Measurements from ENCODE around the gene DPH1. TPM values are rescaled to one million over a fixed set of nuclear protein-coding genes. Genes with fewer than 3 reads are reported as not detected.

The DPH1 gene
- total and polyA plus RNA-seq, 10 donors: 20.6 to 58.5 (median 42.9) TPM

DNA sequence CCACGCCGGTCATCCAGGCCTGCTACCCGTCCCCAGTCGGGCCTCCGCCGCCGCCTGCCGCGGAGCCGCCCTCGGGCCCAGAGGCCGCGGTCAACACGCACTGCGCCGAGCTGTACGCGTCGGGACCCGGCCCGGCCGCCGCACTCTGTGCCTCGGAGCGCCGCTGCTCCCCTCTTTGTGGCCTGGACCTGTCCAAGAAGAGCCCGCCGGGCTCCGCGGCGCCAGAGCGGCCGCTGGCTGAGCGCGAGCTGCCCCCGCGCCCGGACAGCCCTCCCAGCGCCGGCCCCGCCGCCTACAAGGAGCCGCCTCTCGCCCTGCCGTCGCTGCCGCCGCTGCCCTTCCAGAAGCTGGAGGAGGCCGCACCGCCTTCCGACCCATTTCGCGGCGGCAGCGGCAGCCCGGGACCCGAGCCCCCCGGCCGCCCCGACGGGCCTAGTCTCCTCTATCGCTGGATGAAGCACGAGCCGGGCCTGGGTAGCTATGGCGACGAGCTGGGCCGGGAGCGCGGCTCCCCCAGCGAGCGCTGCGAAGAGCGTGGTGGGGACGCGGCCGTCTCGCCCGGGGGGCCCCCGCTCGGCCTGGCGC lies 27.3 kb downstream of the DPH1 start:
- intact Hi-C loops (cut with DNase I; ENCODE audit: low total_unique reads): loop anchor here (10.0 kb wide), 1 partner anchor 228 kb away; no protein-coding TSS in a partner anchor
- H3K9me3 ChIP-seq: no peaks in the 10 kb centered on the region
- peaks cover 0 to 65% (median 26%) of the 10 kb centered on the region in 7 donors for H3K27me3 ChIP-seq (replicated peaks in 1 of 7)
- peak overlapping the region in 5 of 8 donors; percentile 46 to 78 (median 58) for H3K4me3 ChIP-seq
- 21 to 75% (median 32%) methylated on average over 34 to 81 of the region's 81 CpGs for WGBS, 5 donors
- peaks cover 48 to 93% (median 78%) of the 10 kb centered on the region in 6 donors for H3K4me1 ChIP-seq
- no peak for TF ChIP-seq POLR2A (IDR thresholded peaks at IDR 0.05)
- no peak for TF ChIP-seq POLR2AphosphoS5 (IDR thresholded peaks at IDR 0.05)
- TF ChIP-seq, protein P1, sequence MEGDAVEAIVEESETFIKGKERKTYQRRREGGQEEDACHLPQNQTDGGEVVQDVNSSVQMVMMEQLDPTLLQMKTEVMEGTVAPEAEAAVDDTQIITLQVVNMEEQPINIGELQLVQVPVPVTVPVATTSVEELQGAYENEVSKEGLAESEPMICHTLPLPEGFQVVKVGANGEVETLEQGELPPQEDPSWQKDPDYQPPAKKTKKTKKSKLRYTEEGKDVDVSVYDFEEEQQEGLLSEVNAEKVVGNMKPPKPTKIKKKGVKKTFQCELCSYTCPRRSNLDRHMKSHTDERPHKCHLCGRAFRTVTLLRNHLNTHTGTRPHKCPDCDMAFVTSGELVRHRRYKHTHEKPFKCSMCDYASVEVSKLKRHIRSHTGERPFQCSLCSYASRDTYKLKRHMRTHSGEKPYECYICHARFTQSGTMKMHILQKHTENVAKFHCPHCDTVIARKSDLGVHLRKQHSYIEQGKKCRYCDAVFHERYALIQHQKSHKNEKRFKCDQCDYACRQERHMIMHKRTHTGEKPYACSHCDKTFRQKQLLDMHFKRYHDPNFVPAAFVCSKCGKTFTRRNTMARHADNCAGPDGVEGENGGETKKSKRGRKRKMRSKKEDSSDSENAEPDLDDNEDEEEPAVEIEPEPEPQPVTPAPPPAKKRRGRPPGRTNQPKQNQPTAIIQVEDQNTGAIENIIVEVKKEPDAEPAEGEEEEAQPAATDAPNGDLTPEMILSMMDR (IDR thresholded peaks at IDR 0.05 in 8 of 11, conservative IDR thresholded peaks at IDR 0.05 in 3 of 11): no peak
- peaks cover 0 to 52% (median 7%) of the 10 kb centered on the region in 6 donors for H3K36me3 ChIP-seq
- H3K27ac ChIP-seq: peak overlapping the region; percentile 35 to 89 (median 86)
- no peak for DNase-seq

DNA sequence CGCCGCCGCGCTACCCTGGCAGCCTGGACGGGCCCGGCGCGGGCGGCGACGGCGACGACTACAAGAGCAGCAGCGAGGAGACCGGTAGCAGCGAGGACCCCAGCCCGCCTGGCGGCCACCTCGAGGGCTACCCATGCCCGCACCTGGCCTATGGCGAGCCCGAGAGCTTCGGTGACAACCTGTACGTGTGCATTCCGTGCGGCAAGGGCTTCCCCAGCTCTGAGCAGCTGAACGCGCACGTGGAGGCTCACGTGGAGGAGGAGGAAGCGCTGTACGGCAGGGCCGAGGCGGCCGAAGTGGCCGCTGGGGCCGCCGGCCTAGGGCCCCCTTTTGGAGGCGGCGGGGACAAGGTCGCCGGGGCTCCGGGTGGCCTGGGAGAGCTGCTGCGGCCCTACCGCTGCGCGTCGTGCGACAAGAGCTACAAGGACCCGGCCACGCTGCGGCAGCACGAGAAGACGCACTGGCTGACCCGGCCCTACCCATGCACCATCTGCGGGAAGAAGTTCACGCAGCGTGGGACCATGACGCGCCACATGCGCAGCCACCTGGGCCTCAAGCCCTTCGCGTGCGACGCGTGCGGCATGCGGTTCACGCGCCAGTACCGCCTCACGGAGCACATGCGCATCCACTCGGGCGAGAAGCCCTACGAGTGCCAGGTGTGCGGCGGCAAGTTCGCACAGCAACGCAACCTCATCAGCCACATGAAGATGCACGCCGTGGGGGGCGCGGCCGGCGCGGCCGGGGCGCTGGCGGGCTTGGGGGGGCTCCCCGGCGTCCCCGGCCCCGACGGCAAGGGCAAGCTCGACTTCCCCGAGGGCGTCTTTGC lies 28.0 kb downstream of the DPH1 start:
- intact Hi-C loops (cut with DNase I; ENCODE audit: low total_unique reads): loop anchor here (10.0 kb wide), 1 partner anchor 227 kb away; no protein-coding TSS in a partner anchor
- Histone ChIP-seq H3K27ac (peak overlapping the region; percentile 15 to 89 (median 86)), H3K9me3 (no peaks in the 10 kb centered on the region), H3K4me3 (peak overlapping the region in 5 of 8 donors; percentile 40 to 78 (median 58)), H3K27me3 (replicated peaks in 1 of 7) (peaks cover 0 to 64% (median 26%) of the 10 kb centered on the region in 7 donors), H3K4me1 (peaks cover 47 to 99% (median 81%) of the 10 kb centered on the region in 6 donors), H3K36me3 (peaks cover 0 to 58% (median 7%) of the 10 kb centered on the region in 6 donors)
- peak; percentile 80 for DNase-seq
- 44 to 53% (median 50%) methylated on average over 68 to 98 of the region's 98 CpGs for WGBS, 5 donors
- TF ChIP-seq POLR2A (IDR thresholded peaks at IDR 0.05) (no peak), POLR2AphosphoS5 (IDR thresholded peaks at IDR 0.05) (peak in 2 of 3 donors; percentile 36 to 63)
- TF ChIP-seq, protein P1 (IDR thresholded peaks at IDR 0.05 in 8 of 11, conservative IDR thresholded peaks at IDR 0.05 in 3 of 11): no peak

DNA sequence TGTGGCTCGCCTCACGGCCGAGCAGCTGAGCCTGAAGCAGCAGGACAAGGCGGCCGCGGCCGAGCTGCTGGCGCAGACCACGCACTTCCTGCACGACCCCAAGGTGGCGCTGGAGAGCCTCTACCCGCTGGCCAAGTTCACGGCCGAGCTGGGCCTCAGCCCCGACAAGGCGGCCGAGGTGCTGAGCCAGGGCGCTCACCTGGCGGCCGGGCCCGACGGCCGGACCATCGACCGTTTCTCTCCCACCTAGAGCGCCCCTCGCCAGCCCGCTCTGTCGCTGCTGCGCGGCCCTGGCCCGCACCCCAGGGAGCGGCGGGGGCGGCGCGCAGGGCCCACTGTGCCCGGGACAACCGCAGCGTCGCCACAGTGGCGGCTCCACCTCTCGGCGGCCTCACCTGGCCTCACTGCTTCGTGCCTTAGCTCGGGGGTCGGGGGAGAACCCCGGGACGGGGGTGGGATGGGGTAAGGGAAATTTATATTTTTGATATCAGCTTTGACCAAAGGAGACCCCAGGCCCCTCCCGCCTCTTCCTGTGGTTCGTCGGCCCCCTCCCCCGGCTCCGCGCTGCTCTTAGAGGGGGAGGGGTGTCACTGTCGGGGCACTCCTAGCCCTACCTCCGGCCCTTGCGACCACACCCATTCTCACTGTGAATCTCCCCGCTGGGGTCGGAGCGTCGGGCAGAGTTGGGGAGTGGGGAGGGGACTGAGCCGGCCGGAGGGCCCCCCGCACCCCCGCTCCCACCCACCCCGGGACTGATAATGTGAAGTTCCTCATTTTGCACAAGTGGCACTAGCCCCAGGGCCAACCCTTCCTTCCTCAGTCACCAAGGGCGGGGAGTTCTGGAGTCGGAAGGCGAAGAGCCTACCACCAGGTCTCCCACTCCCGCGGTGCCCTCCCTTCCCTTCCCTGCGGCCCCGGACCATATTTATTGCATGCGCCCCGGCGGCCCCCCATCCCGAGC lies 28.9 kb downstream of the DPH1 start:
- H3K4me3 ChIP-seq: peak overlapping the region in 7 of 8 donors; percentile 26 to 78 (median 40)
- peaks cover 0 to 55% (median 20%) of the 10 kb centered on the region in 7 donors for H3K27me3 ChIP-seq (replicated peaks in 1 of 7)

More for the DNA sequence above, 28.9 kb downstream of the DPH1 start:
- peak overlapping the region; percentile 19 to 89 (median 86) for H3K27ac ChIP-seq
- TF ChIP-seq POLR2AphosphoS5 (IDR thresholded peaks at IDR 0.05) (peak; percentile 13 to 77 (median 48)), POLR2A (IDR thresholded peaks at IDR 0.05) (no peak)
- TF ChIP-seq, protein P1 (IDR thresholded peaks at IDR 0.05 in 8 of 11, conservative IDR thresholded peaks at IDR 0.05 in 3 of 11): peak; percentile 59 to 91 (median 80)
- WGBS, 5 donors: 14 to 27% (median 15%) methylated on average over 39 to 78 of the region's 78 CpGs
- peak; percentile 96 for DNase-seq
- no peaks in the 10 kb centered on the region for H3K9me3 ChIP-seq
- H3K4me1 ChIP-seq: peaks cover 38 to 99% (median 79%) of the 10 kb centered on the region in 6 donors
- H3K36me3 ChIP-seq: peaks cover 0 to 67% (median 7%) of the 10 kb centered on the region in 6 donors
- intact Hi-C loops (cut with DNase I; ENCODE audit: low total_unique reads): loop anchor here (10.0 kb wide), 1 partner anchor 226 kb away; no protein-coding TSS in a partner anchor

Data from spleen (tissue), 11 donors.